ENCODE results near the gene CST9. TPM values are rescaled to one million over a fixed set of nuclear protein-coding genes. Genes with fewer than 3 reads are reported as not detected.

Gene CST9
- total and polyA plus RNA-seq, 2 of the 13 experiments (the other 11 are each of a cell fraction or from before 2014, with no cell fraction given), result 0.07 TPM; not detected in 1

DNA sequence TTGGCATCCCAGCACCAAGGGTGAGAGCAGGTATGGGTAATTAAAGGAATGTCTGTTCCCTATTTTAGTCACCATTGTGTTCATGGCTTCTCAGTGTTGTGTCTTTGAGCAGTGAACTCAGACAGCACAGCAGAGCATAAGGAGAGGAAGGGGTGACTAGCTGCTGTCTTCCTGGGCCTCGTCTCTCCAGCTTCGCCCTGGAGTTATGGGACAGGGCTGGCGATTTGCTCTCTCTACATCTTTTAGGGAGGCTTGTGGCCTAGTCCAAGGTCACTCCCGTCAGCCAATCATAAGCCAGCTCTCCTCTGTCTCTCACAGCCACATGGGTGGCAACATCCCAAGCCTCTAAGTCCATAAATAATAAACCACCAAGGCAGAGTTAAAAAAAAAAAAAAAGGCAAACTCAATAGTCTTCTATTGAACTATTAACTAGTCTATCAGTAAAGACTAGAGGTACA lies 24.7 kb upstream of the CST9 start (continued):
- TF ChIP-seq, protein P1, sequence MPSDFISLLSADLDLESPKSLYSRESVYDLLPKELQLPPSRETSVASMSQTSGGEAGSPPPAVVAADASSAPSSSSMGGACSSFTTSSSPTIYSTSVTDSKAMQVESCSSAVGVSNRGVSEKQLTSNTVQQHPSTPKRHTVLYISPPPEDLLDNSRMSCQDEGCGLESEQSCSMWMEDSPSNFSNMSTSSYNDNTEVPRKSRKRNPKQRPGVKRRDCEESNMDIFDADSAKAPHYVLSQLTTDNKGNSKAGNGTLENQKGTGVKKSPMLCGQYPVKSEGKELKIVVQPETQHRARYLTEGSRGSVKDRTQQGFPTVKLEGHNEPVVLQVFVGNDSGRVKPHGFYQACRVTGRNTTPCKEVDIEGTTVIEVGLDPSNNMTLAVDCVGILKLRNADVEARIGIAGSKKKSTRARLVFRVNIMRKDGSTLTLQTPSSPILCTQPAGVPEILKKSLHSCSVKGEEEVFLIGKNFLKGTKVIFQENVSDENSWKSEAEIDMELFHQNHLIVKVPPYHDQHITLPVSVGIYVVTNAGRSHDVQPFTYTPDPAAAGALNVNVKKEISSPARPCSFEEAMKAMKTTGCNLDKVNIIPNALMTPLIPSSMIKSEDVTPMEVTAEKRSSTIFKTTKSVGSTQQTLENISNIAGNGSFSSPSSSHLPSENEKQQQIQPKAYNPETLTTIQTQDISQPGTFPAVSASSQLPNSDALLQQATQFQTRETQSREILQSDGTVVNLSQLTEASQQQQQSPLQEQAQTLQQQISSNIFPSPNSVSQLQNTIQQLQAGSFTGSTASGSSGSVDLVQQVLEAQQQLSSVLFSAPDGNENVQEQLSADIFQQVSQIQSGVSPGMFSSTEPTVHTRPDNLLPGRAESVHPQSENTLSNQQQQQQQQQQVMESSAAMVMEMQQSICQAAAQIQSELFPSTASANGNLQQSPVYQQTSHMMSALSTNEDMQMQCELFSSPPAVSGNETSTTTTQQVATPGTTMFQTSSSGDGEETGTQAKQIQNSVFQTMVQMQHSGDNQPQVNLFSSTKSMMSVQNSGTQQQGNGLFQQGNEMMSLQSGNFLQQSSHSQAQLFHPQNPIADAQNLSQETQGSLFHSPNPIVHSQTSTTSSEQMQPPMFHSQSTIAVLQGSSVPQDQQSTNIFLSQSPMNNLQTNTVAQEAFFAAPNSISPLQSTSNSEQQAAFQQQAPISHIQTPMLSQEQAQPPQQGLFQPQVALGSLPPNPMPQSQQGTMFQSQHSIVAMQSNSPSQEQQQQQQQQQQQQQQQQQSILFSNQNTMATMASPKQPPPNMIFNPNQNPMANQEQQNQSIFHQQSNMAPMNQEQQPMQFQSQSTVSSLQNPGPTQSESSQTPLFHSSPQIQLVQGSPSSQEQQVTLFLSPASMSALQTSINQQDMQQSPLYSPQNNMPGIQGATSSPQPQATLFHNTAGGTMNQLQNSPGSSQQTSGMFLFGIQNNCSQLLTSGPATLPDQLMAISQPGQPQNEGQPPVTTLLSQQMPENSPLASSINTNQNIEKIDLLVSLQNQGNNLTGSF (CRISPR knock-in tag; IDR thresholded peaks at IDR 0.05), result no peak
- no peak for TF ChIP-seq ZNF446 (CRISPR knock-in tag; IDR thresholded peaks at IDR 0.05)
- TF ChIP-seq, protein P2, sequence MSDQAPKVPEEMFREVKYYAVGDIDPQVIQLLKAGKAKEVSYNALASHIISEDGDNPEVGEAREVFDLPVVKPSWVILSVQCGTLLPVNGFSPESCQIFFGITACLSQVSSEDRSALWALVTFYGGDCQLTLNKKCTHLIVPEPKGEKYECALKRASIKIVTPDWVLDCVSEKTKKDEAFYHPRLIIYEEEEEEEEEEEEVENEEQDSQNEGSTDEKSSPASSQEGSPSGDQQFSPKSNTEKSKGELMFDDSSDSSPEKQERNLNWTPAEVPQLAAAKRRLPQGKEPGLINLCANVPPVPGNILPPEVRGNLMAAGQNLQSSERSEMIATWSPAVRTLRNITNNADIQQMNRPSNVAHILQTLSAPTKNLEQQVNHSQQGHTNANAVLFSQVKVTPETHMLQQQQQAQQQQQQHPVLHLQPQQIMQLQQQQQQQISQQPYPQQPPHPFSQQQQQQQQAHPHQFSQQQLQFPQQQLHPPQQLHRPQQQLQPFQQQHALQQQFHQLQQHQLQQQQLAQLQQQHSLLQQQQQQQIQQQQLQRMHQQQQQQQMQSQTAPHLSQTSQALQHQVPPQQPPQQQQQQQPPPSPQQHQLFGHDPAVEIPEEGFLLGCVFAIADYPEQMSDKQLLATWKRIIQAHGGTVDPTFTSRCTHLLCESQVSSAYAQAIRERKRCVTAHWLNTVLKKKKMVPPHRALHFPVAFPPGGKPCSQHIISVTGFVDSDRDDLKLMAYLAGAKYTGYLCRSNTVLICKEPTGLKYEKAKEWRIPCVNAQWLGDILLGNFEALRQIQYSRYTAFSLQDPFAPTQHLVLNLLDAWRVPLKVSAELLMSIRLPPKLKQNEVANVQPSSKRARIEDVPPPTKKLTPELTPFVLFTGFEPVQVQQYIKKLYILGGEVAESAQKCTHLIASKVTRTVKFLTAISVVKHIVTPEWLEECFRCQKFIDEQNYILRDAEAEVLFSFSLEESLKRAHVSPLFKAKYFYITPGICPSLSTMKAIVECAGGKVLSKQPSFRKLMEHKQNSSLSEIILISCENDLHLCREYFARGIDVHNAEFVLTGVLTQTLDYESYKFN (CRISPR knock-in tag; conservative IDR thresholded peaks at IDR 0.05), result no peak
- TF ChIP-seq POLR2AphosphoS2 (IDR thresholded peaks at IDR 0.05; ENCODE audit: low read depth, low read length), result no peak
- TF ChIP-seq, protein P3, sequence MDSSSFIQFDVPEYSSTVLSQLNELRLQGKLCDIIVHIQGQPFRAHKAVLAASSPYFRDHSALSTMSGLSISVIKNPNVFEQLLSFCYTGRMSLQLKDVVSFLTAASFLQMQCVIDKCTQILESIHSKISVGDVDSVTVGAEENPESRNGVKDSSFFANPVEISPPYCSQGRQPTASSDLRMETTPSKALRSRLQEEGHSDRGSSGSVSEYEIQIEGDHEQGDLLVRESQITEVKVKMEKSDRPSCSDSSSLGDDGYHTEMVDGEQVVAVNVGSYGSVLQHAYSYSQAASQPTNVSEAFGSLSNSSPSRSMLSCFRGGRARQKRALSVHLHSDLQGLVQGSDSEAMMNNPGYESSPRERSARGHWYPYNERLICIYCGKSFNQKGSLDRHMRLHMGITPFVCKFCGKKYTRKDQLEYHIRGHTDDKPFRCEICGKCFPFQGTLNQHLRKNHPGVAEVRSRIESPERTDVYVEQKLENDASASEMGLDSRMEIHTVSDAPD (CRISPR knock-in tag; IDR thresholded peaks at IDR 0.05), result no peak
- TF ChIP-seq MED8 (CRISPR knock-in tag; IDR thresholded peaks at IDR 0.05; ENCODE audit: insufficient replicate concordance), result peak; percentile 8
- TF ChIP-seq, protein P4, sequence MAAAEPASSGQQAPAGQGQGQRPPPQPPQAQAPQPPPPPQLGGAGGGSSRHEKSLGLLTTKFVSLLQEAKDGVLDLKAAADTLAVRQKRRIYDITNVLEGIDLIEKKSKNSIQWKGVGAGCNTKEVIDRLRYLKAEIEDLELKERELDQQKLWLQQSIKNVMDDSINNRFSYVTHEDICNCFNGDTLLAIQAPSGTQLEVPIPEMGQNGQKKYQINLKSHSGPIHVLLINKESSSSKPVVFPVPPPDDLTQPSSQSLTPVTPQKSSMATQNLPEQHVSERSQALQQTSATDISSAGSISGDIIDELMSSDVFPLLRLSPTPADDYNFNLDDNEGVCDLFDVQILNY (CRISPR knock-in tag; conservative IDR thresholded peaks at IDR 0.05), result no peak
- no peak for TF ChIP-seq ZNF563 (CRISPR knock-in tag; IDR thresholded peaks at IDR 0.05)
- TF ChIP-seq ZSCAN21 (CRISPR knock-in tag; IDR thresholded peaks at IDR 0.05; ENCODE audit: borderline replicate concordance), result 0 out of 2 replicates have a peak, but pooled peaks have one; percentile 31
- TF ChIP-seq ZNF607 (CRISPR knock-in tag; IDR thresholded peaks at IDR 0.05; ENCODE audit: borderline replicate concordance), result no peak
- TF ChIP-seq FOXC1 (CRISPR knock-in tag; IDR thresholded peaks at IDR 0.05; ENCODE audit: borderline replicate concordance), result no peak
- peak; percentile 34; the same call in 1 of the 2 replicates for TF ChIP-seq ZNF546 (CRISPR knock-in tag; conservative IDR thresholded peaks at IDR 0.05)
- TF ChIP-seq RFXANK (CRISPR knock-in tag; IDR thresholded peaks at IDR 0.05), result no peak
- 0 out of 2 replicates have a peak, but pooled peaks have one; percentile 86 for TF ChIP-seq ZNF224 (CRISPR knock-in tag; IDR thresholded peaks at IDR 0.05)
- TF ChIP-seq MATR3 (CRISPR knock-in tag; IDR thresholded peaks at IDR 0.05), result no peak
- TF ChIP-seq KLF16 (CRISPR knock-in tag; IDR thresholded peaks at IDR 0.05), result 0 out of 4 replicates have a peak, but pooled peaks of 1 of the 2 experiments have one; percentile 12
- no peak for TF ChIP-seq ZNF558 (CRISPR knock-in tag; IDR thresholded peaks at IDR 0.05; ENCODE audit: borderline replicate concordance)
- no peak for TF ChIP-seq ZFY (CRISPR knock-in tag; IDR thresholded peaks at IDR 0.05)
- 0 out of 2 replicates have a peak, but pooled peaks have one; percentile 14 for TF ChIP-seq ZNF335 (CRISPR knock-in tag; IDR thresholded peaks at IDR 0.05)
- TF ChIP-seq SALL1 (CRISPR knock-in tag; IDR thresholded peaks at IDR 0.05), result 0 out of 2 replicates have a peak, but pooled peaks have one; percentile 32

Measured in HepG2 (cell line).